Muscle of arm (tissue), 12 donors: Measurements from ENCODE around the gene TMEM9. TPM values are rescaled to one million over a fixed set of nuclear protein-coding genes. Genes with fewer than 3 reads are reported as not detected.

Source experiments
- DNase-seq: peaks from one replicate; pipeline ENCODE4 v3.0.0-alpha.2; 2013
- polyA plus RNA-seq, 12 donors: library from polyadenylated mRNA; unstranded; fragments of 120-200 nt; gene quantifications; one replicate each; pipeline ENCODE4 v1.2.1, GENCODE V29; 2013; ENCODE audit not compliant: insufficient read length in 12 of 12

The TMEM9 gene
- polyA plus RNA-seq, 12 donors, result 43.1 to 101 (median 54.1) TPM; not detected in 1

DNA sequence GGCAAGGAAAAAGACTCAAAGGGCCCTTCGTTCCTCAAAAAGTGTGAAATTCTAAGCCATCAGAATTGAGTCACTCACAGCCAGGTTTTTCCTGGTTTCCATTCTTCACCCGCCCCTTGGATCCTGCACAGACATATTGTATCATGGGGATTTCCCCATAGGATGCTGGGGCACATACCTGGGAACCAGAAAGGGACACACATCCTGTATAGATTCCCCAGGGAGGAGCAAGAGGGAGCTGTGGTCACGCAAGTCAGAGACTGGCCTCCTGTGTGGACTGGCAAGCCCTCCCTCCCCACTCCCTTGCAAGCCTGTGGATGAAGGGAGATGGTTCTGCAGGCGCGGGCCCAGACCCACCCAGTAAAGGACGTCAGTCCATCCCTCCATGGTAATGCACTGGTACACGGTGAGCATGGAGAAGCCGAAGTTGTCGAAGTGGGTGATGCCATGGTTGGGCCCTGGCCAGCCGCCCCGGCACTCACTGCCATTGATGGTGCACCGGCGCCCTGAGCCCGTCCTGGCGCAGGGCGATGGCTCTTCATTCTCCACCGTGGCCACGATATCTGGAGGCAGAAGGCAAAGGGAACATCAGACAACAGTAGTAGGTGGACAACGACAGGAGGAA lies 65.3 kb downstream of the TMEM9 start:
- DNase-seq, result no peak

DNA sequence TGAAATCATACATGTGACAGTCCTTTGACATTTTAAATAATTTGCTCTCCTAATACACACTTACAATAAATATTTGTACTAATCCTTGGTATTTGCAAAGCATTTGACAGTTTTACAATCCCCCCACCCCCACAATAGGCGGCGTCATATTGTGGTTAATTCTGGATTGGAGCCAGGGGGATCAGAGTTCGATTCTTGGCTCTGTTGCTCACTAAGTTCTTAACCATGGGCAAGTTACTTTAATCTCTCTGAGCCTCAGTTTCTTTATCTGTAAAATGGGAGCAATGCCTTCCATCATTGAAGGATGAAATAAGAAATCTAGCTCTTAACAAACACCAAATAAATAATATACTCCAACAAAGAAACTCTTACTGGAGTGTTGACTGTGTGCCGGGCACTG lies 65.9 kb downstream of the TMEM9 start:
- DNase-seq, result no peak

DNA sequence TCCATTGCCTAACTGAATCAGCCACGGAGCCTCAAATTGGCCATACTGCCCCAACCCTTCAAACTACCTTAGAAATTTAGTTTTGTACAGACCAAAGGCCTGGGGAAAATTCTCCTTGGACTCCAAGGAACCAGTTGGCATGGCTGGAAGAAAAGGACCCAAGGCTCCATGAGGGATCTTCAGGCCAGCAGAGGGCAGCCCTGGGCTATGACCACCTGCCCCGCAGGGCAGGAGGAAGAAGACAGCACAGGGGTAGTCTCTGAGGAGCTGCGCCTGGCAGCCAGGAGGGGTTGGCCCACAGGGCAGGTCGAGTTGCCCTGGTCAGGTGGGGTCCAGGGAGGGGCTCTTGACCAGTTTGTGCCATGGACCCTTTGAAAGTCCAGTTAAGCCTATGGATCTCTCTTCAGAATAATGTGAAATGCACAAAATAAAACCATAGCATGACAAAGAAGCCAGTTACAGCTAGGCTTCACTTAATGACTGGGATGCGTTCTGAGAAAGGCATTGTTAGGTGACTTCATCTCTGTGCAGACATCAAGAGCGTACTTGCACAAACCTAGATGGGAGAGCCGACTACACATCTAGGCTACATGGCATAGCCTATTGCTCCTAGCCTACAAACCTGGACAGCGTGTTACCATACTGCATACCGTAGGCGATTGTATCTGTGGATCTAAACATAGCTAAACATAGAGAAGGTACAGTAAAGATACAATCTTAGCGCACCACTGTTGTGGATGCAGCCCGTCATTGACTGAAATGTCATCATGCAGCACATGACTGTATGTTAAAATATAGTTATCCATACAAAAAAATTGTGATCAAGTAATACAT lies 68.2 kb downstream of the TMEM9 start:
- DNase-seq, result no peak

Other genes with a start within 250 kb of the TMEM9 start
- 1 to 10 TPM in 5 of 12 donors, under 1 TPM in 6, not detected in 1; 0.53 to 3.6 (median 0.99) TPM for gene KIF21B, start 130.8 kb downstream of the TMEM9 start, polyA plus RNA-seq
- 10 to 100 TPM in 11 of 12 donors, not detected in 1; 15.2 to 77.2 (median 49.8) TPM for gene CACNA1S, start 42.0 kb downstream of the TMEM9 start, polyA plus RNA-seq
- under 1 TPM in 10 of 12 donors, not detected in 2; 0.12 to 0.66 (median 0.24) TPM for gene ASCL5, start 27.3 kb downstream of the TMEM9 start, polyA plus RNA-seq
- gene IGFN1, start 36.4 kb upstream of the TMEM9 start, polyA plus RNA-seq, result 1 to 10 TPM in 11 of 12 donors, not detected in 1; 1.1 to 6.1 (median 1.9) TPM
- gene PKP1, start 129.0 kb upstream of the TMEM9 start, polyA plus RNA-seq, result 100 to 1,000 TPM in 1 of 12 donors, 10 to 100 TPM in 3, 1 to 10 TPM in 7, not detected in 1; 3.8 to 125 (median 6.6) TPM
- gene TNNT2, start 223.2 kb upstream of the TMEM9 start, polyA plus RNA-seq, result 1,000 to 10,000 TPM in 7 of 12 donors, 100 to 1,000 TPM in 5; 582 to 1,903 (median 1,024) TPM
- 10 to 100 TPM in 10 of 12 donors, 1 to 10 TPM in 1, not detected in 1; 9.6 to 50.4 (median 13.8) TPM for gene LAD1, start 244.8 kb upstream of the TMEM9 start, polyA plus RNA-seq